HG02840 (cell line): Measurements from ENCODE around the gene TCERG1L.
"Not testable (repeated sequence)": the region's sequence is repeated elsewhere in the genome, so short reads cannot be mapped to it uniquely, and the experiment has no call there.

Source experiments
- ATAC-seq: cut with Tn5 transposase; IDR thresholded peaks from one replicate; pipeline ENCODE4 v1.9.1; 2021; ENCODE audit warnings: mild to moderate bottlenecking, moderate library complexity, moderate number of reproducible peaks; ENCODE audit not compliant: unreplicated experiment, low FRiP score

Gene TCERG1L

GRCh38 chr10:131311661-131312477 is at the start of gene TCERG1L:
TCERG1L (minus strand) TSS chr10:131311721; CDS start chr10:131311635, 86 bp downstream.
- no peak for ATAC-seq

GRCh38 chr10:131358741-131359442 is 47.4 kb upstream of the TCERG1L start:
- ATAC-seq = no peak

- ATAC-seq = no peak
Measured at GRCh38 chr10:131356442-131356841, 44.9 kb upstream of the TCERG1L start.

GRCh38 chr10:131355881-131356280 is 44.4 kb upstream of the TCERG1L start:
- no peak for ATAC-seq

- ATAC-seq = no peak
Measured at GRCh38 chr10:131355056-131355455, 43.5 kb upstream of the TCERG1L start.

- ATAC-seq = no peak
Measured at GRCh38 chr10:131354380-131354779, 42.9 kb upstream of the TCERG1L start.

GRCh38 chr10:131352765-131353290 is 41.3 kb upstream of the TCERG1L start:
- ATAC-seq = no peak

- ATAC-seq = no peak
Measured at GRCh38 chr10:131350660-131351059, 39.1 kb upstream of the TCERG1L start.

GRCh38 chr10:131350245-131350644 is 38.7 kb upstream of the TCERG1L start:
- no peak for ATAC-seq

GRCh38 chr10:131346456-131346855 is 34.9 kb upstream of the TCERG1L start:
- ATAC-seq = no peak

GRCh38 chr10:131345691-131346090 is 34.2 kb upstream of the TCERG1L start:
- ATAC-seq = no peak

GRCh38 chr10:131344747-131345146 is 33.2 kb upstream of the TCERG1L start:
- ATAC-seq = no peak

GRCh38 chr10:131337741-131338140 is 26.2 kb upstream of the TCERG1L start:
- no peak for ATAC-seq

GRCh38 chr10:131332821-131333220 is 21.3 kb upstream of the TCERG1L start:
- ATAC-seq = no peak

- no peak for ATAC-seq
Measured at GRCh38 chr10:131323880-131324279, 12.4 kb upstream of the TCERG1L start.

- ATAC-seq = no peak
Measured at GRCh38 chr10:131323025-131323424, 11.5 kb upstream of the TCERG1L start.

GRCh38 chr10:131322575-131322974 is 11.1 kb upstream of the TCERG1L start:
- not testable (repeated sequence) for ATAC-seq

GRCh38 chr10:131320860-131321604 is 9.5 kb upstream of the TCERG1L start:
- no peak for ATAC-seq

- no peak for ATAC-seq
Measured at GRCh38 chr10:131318814-131319213, 7.3 kb upstream of the TCERG1L start.

GRCh38 chr10:131318291-131318690 is 6.8 kb upstream of the TCERG1L start:
- no peak for ATAC-seq
